CD8-positive, alpha-beta memory T cell (primary cell): ENCODE results near the gene CST6. TPM values are rescaled to one million over a fixed set of nuclear protein-coding genes. Genes with fewer than 3 reads are reported as not detected.

ENCODE experiments used
- polyA plus RNA-seq: library from polyadenylated mRNA; unstranded; fragments of 300-500 nt; fragmentation: Illumina TruSeq; gene quantifications from one replicate; pipeline ENCODE4 v1.2.3, GENCODE V29; 2021
- total RNA-seq, 2 experiments: library from RNA; stranded (reverse); gene quantifications; one replicate each; pipeline ENCODE4 v1.2.3, GENCODE V29; 2021

The CST6 gene
- total and polyA plus RNA-seq, 3 experiments from 2014 or later = not detected

Other genes starting within 250 kb of the CST6 start
- gene AP5B1, start 231.0 kb upstream of the CST6 start, total RNA-seq = 10 to 100 TPM; 16.2 to 17.4 TPM
- gene AP5B1, start 231.0 kb upstream of the CST6 start, polyA plus RNA-seq = 18.1 TPM
- not detected for gene OVOL1, start 224.9 kb upstream of the CST6 start, total RNA-seq
- gene OVOL1, start 224.9 kb upstream of the CST6 start, polyA plus RNA-seq = not detected
- gene SNX32, start 178.0 kb upstream of the CST6 start, total RNA-seq = 1 to 10 TPM; 2.0 to 2.8 TPM
- 0.77 TPM for gene SNX32, start 178.0 kb upstream of the CST6 start, polyA plus RNA-seq
- 1,000 to 10,000 TPM; 1,172 to 1,226 TPM for gene CFL1, start 153.8 kb upstream of the CST6 start, total RNA-seq
- 3,347 TPM for gene CFL1, start 153.8 kb upstream of the CST6 start, polyA plus RNA-seq
- 10 to 100 TPM; 84.7 to 85.8 TPM for gene MUS81, start 151.6 kb upstream of the CST6 start, total RNA-seq
- 35.2 TPM for gene MUS81, start 151.6 kb upstream of the CST6 start, polyA plus RNA-seq
- gene EFEMP2, start 139.2 kb upstream of the CST6 start, total RNA-seq = 1 to 10 TPM; 3.9 to 4.0 TPM
- gene EFEMP2, start 139.2 kb upstream of the CST6 start, polyA plus RNA-seq = 0.23 TPM
- 10 to 100 TPM; 40.9 to 44.3 TPM for gene CTSW, start 132.2 kb upstream of the CST6 start, total RNA-seq
- gene CTSW, start 132.2 kb upstream of the CST6 start, polyA plus RNA-seq = 1,046 TPM
- gene FIBP, start 123.5 kb upstream of the CST6 start, total RNA-seq = 100 to 1,000 TPM; 121 to 123 TPM
- 78.6 TPM for gene FIBP, start 123.5 kb upstream of the CST6 start, polyA plus RNA-seq
- 10 to 100 TPM; 81.3 to 86.7 TPM for gene CCDC85B, start 121.3 kb upstream of the CST6 start, total RNA-seq
- 94.4 TPM for gene CCDC85B, start 121.3 kb upstream of the CST6 start, polyA plus RNA-seq
- gene FOSL1, start 111.6 kb upstream of the CST6 start, total RNA-seq = 10 to 100 TPM; 26.4 to 26.9 TPM
- gene FOSL1, start 111.6 kb upstream of the CST6 start, polyA plus RNA-seq = 0.51 TPM
- gene C11orf68, start 92.9 kb upstream of the CST6 start, total RNA-seq = 10 to 100 TPM; 18.7 to 21.4 TPM
- 70.3 TPM for gene C11orf68, start 92.9 kb upstream of the CST6 start, polyA plus RNA-seq
- 100 to 1,000 TPM in 1 of 2 experiments, 10 to 100 TPM in 1; 94.6 to 103 TPM for gene DRAP1, start 92.6 kb upstream of the CST6 start, total RNA-seq
- 115 TPM for gene DRAP1, start 92.6 kb upstream of the CST6 start, polyA plus RNA-seq
- not detected for gene TSGA10IP, start 66.5 kb upstream of the CST6 start, total RNA-seq
- gene TSGA10IP, start 66.5 kb upstream of the CST6 start, polyA plus RNA-seq = not detected
- 10 to 100 TPM; 69.9 to 70.2 TPM for gene SART1, start 50.3 kb upstream of the CST6 start, total RNA-seq
- 50.1 TPM for gene SART1, start 50.3 kb upstream of the CST6 start, polyA plus RNA-seq
- gene EIF1AD, start 9.9 kb upstream of the CST6 start, total RNA-seq = 10 to 100 TPM; 81.2 to 81.3 TPM
- 16.1 TPM for gene EIF1AD, start 9.9 kb upstream of the CST6 start, polyA plus RNA-seq
- gene BANF1, start 9.5 kb upstream of the CST6 start, total RNA-seq = 100 to 1,000 TPM; 264 to 268 TPM
- 205 TPM for gene BANF1, start 9.5 kb upstream of the CST6 start, polyA plus RNA-seq
- not detected for gene CATSPER1, start 14.5 kb downstream of the CST6 start, total RNA-seq
- not detected for gene CATSPER1, start 14.5 kb downstream of the CST6 start, polyA plus RNA-seq
- gene GAL3ST3, start 37.2 kb downstream of the CST6 start, total RNA-seq = not detected
- not detected for gene GAL3ST3, start 37.2 kb downstream of the CST6 start, polyA plus RNA-seq
- gene SF3B2, start 40.4 kb downstream of the CST6 start, total RNA-seq = 100 to 1,000 TPM; 261 to 274 TPM
- 134 TPM for gene SF3B2, start 40.4 kb downstream of the CST6 start, polyA plus RNA-seq
- 10 to 100 TPM; 73.3 to 77.4 TPM for gene PACS1, start 58.3 kb downstream of the CST6 start, total RNA-seq
- gene PACS1, start 58.3 kb downstream of the CST6 start, polyA plus RNA-seq = 86.1 TPM
- 10 to 100 TPM; 61.6 to 65.9 TPM for gene KLC2, start 245.7 kb downstream of the CST6 start, total RNA-seq
- gene KLC2, start 245.7 kb downstream of the CST6 start, polyA plus RNA-seq = 11.9 TPM